ENCODE results near the gene CPTP. TPM values are rescaled to one million over a fixed set of nuclear protein-coding genes. Genes with fewer than 3 reads are reported as not detected.
A peak's percentile ranks its signal among the peaks of the same experiment; 100 is the strongest.

CPTP gene
- total and polyA plus RNA-seq, 2 of the 13 experiments (the other 11 are each of a cell fraction or from before 2014, with no cell fraction given), result 5.5 to 9.3 TPM

DNA sequence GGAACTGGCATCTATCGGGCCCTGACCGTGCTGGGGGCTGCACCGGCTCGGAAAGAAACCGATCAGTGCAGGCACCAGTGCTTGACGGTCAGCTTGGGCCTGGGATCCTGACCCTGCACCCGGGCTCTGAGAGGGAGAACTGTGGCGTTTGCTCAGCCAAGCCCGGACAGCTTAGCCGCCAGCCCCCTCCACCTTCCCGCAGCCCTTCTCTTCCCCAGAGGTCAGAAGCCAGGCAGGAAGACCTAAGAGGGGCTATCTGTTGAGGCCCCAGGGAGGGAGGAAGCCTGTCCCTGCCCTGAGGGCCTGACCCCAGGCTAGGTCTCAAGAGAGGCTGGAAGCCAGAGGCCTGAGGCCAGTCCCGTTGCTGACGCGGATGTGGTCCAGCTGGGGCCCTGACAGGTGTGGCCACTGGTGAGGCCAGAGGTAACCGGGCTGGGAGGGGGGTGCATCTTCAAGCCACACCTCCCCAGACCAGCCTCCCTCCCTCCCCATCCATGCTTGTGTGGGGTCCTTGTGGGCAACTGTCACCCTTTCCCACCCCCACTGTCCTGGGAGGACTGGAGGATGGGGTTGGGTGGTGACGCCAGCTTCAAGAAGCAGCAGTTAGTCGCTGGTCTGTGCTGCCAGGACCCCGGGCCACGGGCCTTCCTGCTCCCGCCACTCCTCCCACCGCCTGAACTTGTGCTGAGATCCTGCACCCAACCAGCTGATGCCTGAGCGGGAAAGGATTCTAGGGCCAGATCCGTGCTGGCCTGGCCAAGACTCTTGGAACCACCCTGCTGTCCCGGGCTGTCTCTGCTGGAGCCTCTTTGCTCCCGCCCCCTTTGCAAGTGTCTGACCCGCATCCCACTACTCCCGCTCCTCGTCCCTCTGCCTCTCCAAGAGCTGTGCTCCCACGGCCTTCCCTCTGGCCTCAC, 27.2 kb downstream of the CPTP start (continued):
- TF ChIP-seq CREM (IDR thresholded peaks at IDR 0.05) (no peak), CREM (CRISPR knock-in tag; IDR thresholded peaks at IDR 0.05) (no peak), ZNF251 (CRISPR knock-in tag; IDR thresholded peaks at IDR 0.05) (no peak), AGO1 (IDR thresholded peaks at IDR 0.05; ENCODE audit: low read depth, low read length, poor library complexity, severe bottlenecking) (peak; percentile 94), ZNF619 (CRISPR knock-in tag; IDR thresholded peaks at IDR 0.05) (no peak), ZNF30 (CRISPR knock-in tag; IDR thresholded peaks at IDR 0.05) (no peak), ATF7-NPFF (CRISPR knock-in tag; IDR thresholded peaks at IDR 0.05; ENCODE audit: low read depth) (peak; percentile 18; the same call in 1 of the 2 replicates)
- TF ChIP-seq, protein P1, sequence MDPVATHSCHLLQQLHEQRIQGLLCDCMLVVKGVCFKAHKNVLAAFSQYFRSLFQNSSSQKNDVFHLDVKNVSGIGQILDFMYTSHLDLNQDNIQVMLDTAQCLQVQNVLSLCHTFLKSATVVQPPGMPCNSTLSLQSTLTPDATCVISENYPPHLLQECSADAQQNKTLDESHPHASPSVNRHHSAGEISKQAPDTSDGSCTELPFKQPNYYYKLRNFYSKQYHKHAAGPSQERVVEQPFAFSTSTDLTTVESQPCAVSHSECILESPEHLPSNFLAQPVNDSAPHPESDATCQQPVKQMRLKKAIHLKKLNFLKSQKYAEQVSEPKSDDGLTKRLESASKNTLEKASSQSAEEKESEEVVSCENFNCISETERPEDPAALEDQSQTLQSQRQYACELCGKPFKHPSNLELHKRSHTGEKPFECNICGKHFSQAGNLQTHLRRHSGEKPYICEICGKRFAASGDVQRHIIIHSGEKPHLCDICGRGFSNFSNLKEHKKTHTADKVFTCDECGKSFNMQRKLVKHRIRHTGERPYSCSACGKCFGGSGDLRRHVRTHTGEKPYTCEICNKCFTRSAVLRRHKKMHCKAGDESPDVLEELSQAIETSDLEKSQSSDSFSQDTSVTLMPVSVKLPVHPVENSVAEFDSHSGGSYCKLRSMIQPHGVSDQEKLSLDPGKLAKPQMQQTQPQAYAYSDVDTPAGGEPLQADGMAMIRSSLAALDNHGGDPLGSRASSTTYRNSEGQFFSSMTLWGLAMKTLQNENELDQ (CRISPR knock-in tag; IDR thresholded peaks at IDR 0.05; ENCODE audit: borderline replicate concordance), result no peak

DNA sequence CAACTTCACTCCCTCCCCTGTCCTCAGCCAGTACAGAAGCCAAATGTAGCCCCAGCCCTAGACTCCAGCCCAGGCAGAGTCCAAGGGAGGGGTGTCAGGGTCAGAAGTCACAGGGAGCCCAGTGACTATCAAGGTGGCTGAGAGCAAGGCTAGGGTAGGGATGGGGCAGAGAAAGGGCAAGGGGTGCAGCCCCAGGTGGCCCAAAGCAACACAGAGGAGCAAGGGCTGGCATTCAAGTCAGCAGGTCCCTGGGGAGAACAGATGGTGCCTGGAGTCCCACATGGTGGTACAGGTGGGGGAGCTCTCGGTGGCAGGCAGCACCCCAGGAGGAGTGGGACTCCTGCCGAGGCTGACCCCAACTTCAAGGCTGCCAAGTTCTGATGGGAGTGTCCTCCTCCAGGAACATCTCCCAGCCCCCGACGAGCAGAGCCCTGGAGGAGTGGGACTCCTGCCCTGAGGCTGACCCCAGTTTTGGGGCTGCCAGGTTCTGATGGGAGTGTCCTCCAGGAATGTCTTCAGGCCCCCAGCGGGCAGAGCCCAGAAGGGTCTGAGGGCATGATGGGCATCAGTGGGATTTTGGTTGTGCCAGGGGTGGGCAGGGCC, 28.3 kb downstream of the CPTP start:
- ChIA-PET POLR2A (interaction anchor here (1.4 to 1.8 kb wide), 3 partner anchors 19 to 80 kb away, joined by 4 to 7 read pairs (median 6); partner anchors contain the start of gene AURKAIP1), CTCF (ENCODE audit: low intra/inter-chr PET ratio, low total read pairs) (no interaction called here)
- DNase-seq (ENCODE audit: low spot score), result no peak

More for the DNA sequence above, 28.3 kb downstream of the CPTP start:
- no peak for FAIRE-seq
- H3K36me3 ChIP-seq (replicated peaks in 1 of 2; ENCODE audit: control insufficient read depth in 1 of 2, insufficient read depth in 2 of 2, low read length in 2 of 2), result no peaks in the 10 kb centered on the region
- H4K20me1 ChIP-seq (ENCODE audit: insufficient read depth, low read length), result no peaks in the 10 kb centered on the region
- H2AFZ ChIP-seq (ENCODE audit: low read length), result no peak overlapping the region
- H3K9me3 ChIP-seq (ENCODE audit: low read length), result no peaks in the 10 kb centered on the region
- in situ Hi-C loops (cut with HindIII; ENCODE audit: extremely low pct_ligation_motif_present, low pct_unique_long_range_greater_than_20kb) (no loop called here), intact Hi-C loops (cut with micrococcal nuclease; ENCODE audit: unreplicated experiment) (no loop called here)
- H3K27me3 ChIP-seq (ENCODE audit: control insufficient read depth in 1 of 2, insufficient read depth in 2 of 2, low read length in 2 of 2), result no peaks in the 10 kb centered on the region
- BruUV-seq (replicated peaks), result TSS peak; percentile 55
- H3K79me2 ChIP-seq (ENCODE audit: insufficient read depth, low read length), result peaks cover 13% of the 10 kb centered on the region
- no peak overlapping the region for H3K4me2 ChIP-seq (ENCODE audit: low read depth, low read length)
- H3K9ac ChIP-seq (ENCODE audit: insufficient read depth, low read depth, low read length), result no peak overlapping the region
- no peak overlapping the region for H3K4me3 ChIP-seq (replicated peaks in 1 of 3; ENCODE audit: insufficient read depth in 1 of 3, low read depth in 2 of 3, low read length in 3 of 3)
- H3K4me1 ChIP-seq (ENCODE audit: insufficient read depth, low read length), result peaks cover 26% of the 10 kb centered on the region
- TF ChIP-seq POLR2AphosphoS5 (IDR thresholded peaks at IDR 0.05; ENCODE audit: low read depth, low read length), result peak; percentile 39; the same call in 1 of the 2 replicates
- TF ChIP-seq, protein P2, sequence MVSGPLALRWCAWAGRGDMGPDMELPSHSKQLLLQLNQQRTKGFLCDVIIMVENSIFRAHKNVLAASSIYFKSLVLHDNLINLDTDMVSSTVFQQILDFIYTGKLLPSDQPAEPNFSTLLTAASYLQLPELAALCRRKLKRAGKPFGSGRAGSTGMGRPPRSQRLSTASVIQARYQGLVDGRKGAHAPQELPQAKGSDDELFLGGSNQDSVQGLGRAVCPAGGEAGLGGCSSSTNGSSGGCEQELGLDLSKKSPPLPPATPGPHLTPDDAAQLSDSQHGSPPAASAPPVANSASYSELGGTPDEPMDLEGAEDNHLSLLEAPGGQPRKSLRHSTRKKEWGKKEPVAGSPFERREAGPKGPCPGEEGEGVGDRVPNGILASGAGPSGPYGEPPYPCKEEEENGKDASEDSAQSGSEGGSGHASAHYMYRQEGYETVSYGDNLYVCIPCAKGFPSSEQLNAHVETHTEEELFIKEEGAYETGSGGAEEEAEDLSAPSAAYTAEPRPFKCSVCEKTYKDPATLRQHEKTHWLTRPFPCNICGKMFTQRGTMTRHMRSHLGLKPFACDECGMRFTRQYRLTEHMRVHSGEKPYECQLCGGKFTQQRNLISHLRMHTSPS (CRISPR knock-in tag; IDR thresholded peaks at IDR 0.05; ENCODE audit: low read depth), result no peak
- TF ChIP-seq NONO (IDR thresholded peaks at IDR 0.05), result no peak
- peak; percentile 0 for TF ChIP-seq NONO (CRISPR knock-in tag; conservative IDR thresholded peaks at IDR 0.05)
- TF ChIP-seq BORCS8-MEF2B (CRISPR knock-in tag; IDR thresholded peaks at IDR 0.05), result 0 out of 2 replicates have a peak, but pooled peaks have one; percentile 15
- peak; percentile 21; the same call in 1 of the 2 replicates for TF ChIP-seq POLR2G (IDR thresholded peaks at IDR 0.05; ENCODE audit: low read depth, low read length)
- peak; percentile 72 for TF ChIP-seq RBM22 (optimal IDR thresholded peaks at IDR 0.05; ENCODE audit: low read length)
- H3K27ac ChIP-seq (ENCODE audit: extremely low read length, insufficient read depth, low read length), result no peak overlapping the region
- no peak for ATAC-seq
- no CpG with 5 or more reads among the region's 5 CpGs for WGBS (ENCODE audit: low lambda C conversion rate)
